Activated CD8-positive, alpha-beta memory T cell treated with anti-CD3 and anti-CD28 coated beads for 36 hours (primary cell): Measurements from ENCODE around the gene RCHY1. TPM values are rescaled to one million over a fixed set of nuclear protein-coding genes. Genes with fewer than 3 reads are reported as not detected.
"Not testable (repeated sequence)": the region's sequence is repeated elsewhere in the genome, so short reads cannot be mapped to it uniquely, and the experiment has no call there.

ENCODE experiments used
- CTCF ChIA-PET: fragments of 350-600 bp; sonication (Branson Sonifier 250); formaldehyde crosslinking; loops from one replicate; lab custom pipeline; 2021; ENCODE audit warnings: antibody characterized with exemption; lab: Charles Lee
- POLR2A ChIA-PET: fragments of 350-600 bp; sonication (Branson Sonifier 250); formaldehyde crosslinking; loops from one replicate; lab custom pipeline; 2021; ENCODE audit warnings: antibody characterized with exemption; lab: Charles Lee
- total RNA-seq, 2 experiments: library from RNA; stranded (reverse); gene quantifications; one replicate each; pipeline ENCODE4 v1.2.3, GENCODE V29; 2021

Gene RCHY1
- total RNA-seq, result 10 to 100 TPM; 24.9 to 28.4 TPM

- POLR2A ChIA-PET, result interaction anchor here (0.8 to 1.2 kb wide), 2 partner anchors 19 to 139 kb away, joined by 3 read pairs; no protein-coding TSS in a partner anchor
- CTCF ChIA-PET, result interaction anchor here (0.6 to 1.0 kb wide), 3 partner anchors 57 to 145 kb away, joined by 3 to 4 read pairs (median 4); no protein-coding TSS in a partner anchor
Observed at GRCh38 chr4:75514131-75514948, at the start of gene RCHY1, which contains the start of gene THAP6. Gene RCHY1, minus strand, starts transcription at chr4:75514403. Its CDS starts 117 bp downstream, at chr4:75514286. Gene THAP6, plus strand, starts transcription at chr4:75514473. Its CDS starts 980 bp downstream, at chr4:75515453.

GRCh38 chr4:75561789-75562188, 47.6 kb upstream of the RCHY1 start:
- CTCF ChIA-PET, result no interaction called here

GRCh38 chr4:75557696-75558095, 43.5 kb upstream of the RCHY1 start:
- CTCF ChIA-PET, result interaction anchor here (0.6 to 1.0 kb wide), 3 partner anchors 9 to 33 kb away, joined by 3 to 4 read pairs (median 3); no protein-coding TSS in a partner anchor
- POLR2A ChIA-PET, result no interaction called here

More at GRCh38 chr4:75561789-75562188, 47.6 kb upstream of the RCHY1 start:
- POLR2A ChIA-PET, result no interaction called here

GRCh38 chr4:75555294-75556164, 41.3 kb upstream of the RCHY1 start, which contains the start of gene ODAPH:
Gene ODAPH, plus strand, starts transcription at chr4:75556066. Its CDS starts 17 bp downstream, at chr4:75556083.
- ChIA-PET POLR2A (no interaction called here), CTCF (no interaction called here)

GRCh38 chr4:75552452-75552851, 38.2 kb upstream of the RCHY1 start:
- POLR2A ChIA-PET, result no interaction called here
- CTCF ChIA-PET, result no interaction called here

GRCh38 chr4:75549019-75549418, 34.8 kb upstream of the RCHY1 start:
- ChIA-PET POLR2A (no interaction called here), CTCF (no interaction called here)

GRCh38 chr4:75547647-75548387, 33.6 kb upstream of the RCHY1 start:
- CTCF ChIA-PET, result interaction anchor here (0.7 kb wide), 2 partner anchors 258 to 300 kb away, joined by 3 to 7 read pairs; no protein-coding TSS in a partner anchor
- POLR2A ChIA-PET, result interaction anchor here (0.7 kb wide), 1 partner anchor 9 kb away, joined by 8 read pairs; no protein-coding TSS in a partner anchor

- CTCF ChIA-PET, result no interaction called here
- POLR2A ChIA-PET, result no interaction called here
Observed at GRCh38 chr4:75545526-75545925, 31.3 kb upstream of the RCHY1 start.

GRCh38 chr4:75544870-75545269, 30.7 kb upstream of the RCHY1 start:
- ChIA-PET POLR2A (no interaction called here), CTCF (no interaction called here)

- CTCF ChIA-PET, POLR2A ChIA-PET: not testable (repeated sequence)
Observed at GRCh38 chr4:75544220-75544619, 30.0 kb upstream of the RCHY1 start.

GRCh38 chr4:75542824-75543223, 28.6 kb upstream of the RCHY1 start:
- POLR2A ChIA-PET, result no interaction called here

GRCh38 chr4:75537308-75537707, 23.1 kb upstream of the RCHY1 start:
- CTCF ChIA-PET, POLR2A ChIA-PET: not testable (repeated sequence)

More at GRCh38 chr4:75542824-75543223, 28.6 kb upstream of the RCHY1 start:
- CTCF ChIA-PET, result interaction anchor here (0.7 kb wide), 1 partner anchor 39 kb away, joined by 3 read pairs; no protein-coding TSS in a partner anchor

- POLR2A ChIA-PET, CTCF ChIA-PET: not testable (repeated sequence)
Observed at GRCh38 chr4:75533926-75534325, 19.7 kb upstream of the RCHY1 start.

GRCh38 chr4:75533339-75533887, 19.2 kb upstream of the RCHY1 start:
- POLR2A ChIA-PET, CTCF ChIA-PET: not testable (repeated sequence)

- POLR2A ChIA-PET, CTCF ChIA-PET: not testable (repeated sequence)
Observed at GRCh38 chr4:75531536-75532143, 17.4 kb upstream of the RCHY1 start.

GRCh38 chr4:75530556-75531322, 16.5 kb upstream of the RCHY1 start:
- ChIA-PET POLR2A (no interaction called here), CTCF (no interaction called here)

- CTCF ChIA-PET, result no interaction called here
- POLR2A ChIA-PET, result no interaction called here
Observed at GRCh38 chr4:75527482-75527881, 13.3 kb upstream of the RCHY1 start.
